HG03469 (cell line): ENCODE data around the gene SLC39A13.
"Not testable (repeated sequence)": the region's sequence is repeated elsewhere in the genome, so short reads cannot be mapped to it uniquely, and the experiment has no call there.

Experiments used
- ATAC-seq: cut with Tn5 transposase; IDR thresholded peaks from one replicate; pipeline ENCODE4 v1.9.1; 2021; ENCODE audit warnings: mild to moderate bottlenecking, moderate library complexity, moderate number of reproducible peaks; ENCODE audit not compliant: unreplicated experiment

The SLC39A13 gene

GRCh38 chr11:47447906-47448305, 39.5 kb downstream of the SLC39A13 start:
- ATAC-seq = no peak

- no peak for ATAC-seq
Measured at GRCh38 chr11:47448566-47449427, 40.4 kb downstream of the SLC39A13 start, which contains the start of gene RAPSN. Gene RAPSN, minus strand, starts transcription at chr11:47449136. Its CDS starts 172 bp downstream, at chr11:47448964.

DNA sequence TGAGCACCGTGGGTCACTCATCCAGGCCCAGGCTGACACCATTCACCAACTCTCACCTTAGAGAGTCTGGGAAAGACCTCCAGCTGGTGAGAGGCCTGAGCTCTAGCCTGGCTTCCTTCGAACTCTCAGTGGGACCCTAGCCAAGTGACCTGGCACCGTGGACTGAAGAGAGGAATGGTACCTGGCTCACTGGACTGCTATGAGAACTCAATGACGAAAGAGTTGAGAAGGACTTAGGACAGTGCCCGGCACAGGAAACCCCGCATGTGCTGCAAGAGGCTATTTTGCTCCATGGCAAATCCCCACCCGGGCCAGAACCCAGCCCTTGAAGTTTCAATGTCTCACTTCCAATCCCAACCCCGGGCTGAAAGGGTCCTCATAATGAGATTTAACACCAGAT, 41.2 kb downstream of the SLC39A13 start:
- ATAC-seq = no peak

GRCh38 chr11:47451436-47451835, 43.0 kb downstream of the SLC39A13 start:
- no peak for ATAC-seq

DNA sequence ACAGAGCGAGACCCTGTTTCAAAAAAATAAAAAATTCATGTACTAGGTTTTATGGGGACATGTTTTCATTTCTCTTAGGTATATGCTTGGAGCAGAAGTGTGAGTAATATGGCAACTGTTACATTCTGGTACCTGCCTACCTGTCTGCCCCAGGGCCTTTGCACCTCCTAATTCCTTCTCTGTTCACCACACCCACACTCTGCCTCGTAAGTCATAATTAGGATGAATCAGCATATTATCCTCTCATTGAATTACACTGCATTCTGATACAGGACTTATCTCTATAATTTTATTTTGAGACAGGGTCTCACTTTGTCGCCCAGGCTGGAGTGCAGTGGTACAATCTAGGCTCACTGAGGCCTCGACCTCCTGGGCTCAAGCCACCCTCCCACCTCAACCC, 43.6 kb downstream of the SLC39A13 start:
- no peak for ATAC-seq

- ATAC-seq = no peak
Measured at GRCh38 chr11:47453365-47453764, 45.0 kb downstream of the SLC39A13 start.

- not testable (repeated sequence) for ATAC-seq
Measured at GRCh38 chr11:47454258-47454671, 45.9 kb downstream of the SLC39A13 start.

- no peak for ATAC-seq
Measured at GRCh38 chr11:47460571-47461235, 52.3 kb downstream of the SLC39A13 start.

DNA sequence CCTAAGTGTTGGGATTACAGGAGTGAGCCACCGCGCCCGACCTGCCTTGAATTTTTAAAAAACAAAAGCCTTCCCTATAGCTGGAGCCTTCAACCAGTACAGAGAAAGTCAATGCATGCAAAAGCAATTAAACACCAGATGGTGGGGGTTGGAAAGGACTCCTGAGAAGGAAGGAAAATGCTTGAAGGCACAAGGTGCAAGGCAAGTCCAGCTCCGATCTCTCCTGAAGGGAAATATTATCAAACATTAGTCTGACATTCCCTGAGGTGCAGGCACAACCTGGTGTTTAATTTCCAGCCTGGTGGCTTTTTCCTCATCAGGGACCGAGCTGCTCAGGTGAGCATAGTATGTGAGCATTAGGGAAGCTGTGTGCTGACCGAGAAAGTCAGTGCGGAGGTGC, 53.5 kb downstream of the SLC39A13 start:
- ATAC-seq = no peak

DNA sequence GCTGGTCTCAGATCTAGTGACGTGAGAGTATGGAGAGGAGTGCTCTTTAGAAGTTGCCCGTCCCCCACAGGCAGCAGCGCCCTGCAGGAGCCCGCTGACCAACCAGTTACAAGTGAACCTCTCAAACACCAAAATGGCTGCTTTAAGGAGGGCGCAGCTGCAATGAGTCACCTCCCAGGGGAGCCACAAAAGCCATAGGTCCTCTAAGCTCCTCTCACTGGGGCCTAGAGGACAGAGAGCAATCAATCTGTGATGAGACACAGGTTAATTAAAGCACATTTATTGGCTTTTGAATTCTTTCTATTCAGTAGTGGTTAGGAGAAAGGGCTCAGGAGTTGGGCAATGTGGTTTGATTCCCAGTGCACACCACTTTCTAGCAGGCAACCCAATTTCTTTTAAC, 56.1 kb downstream of the SLC39A13 start:
- ATAC-seq = no peak
